ENCODE results near the gene ZNF385C. TPM values are rescaled to one million over a fixed set of nuclear protein-coding genes. Genes with fewer than 3 reads are reported as not detected.

The ZNF385C gene
- total RNA-seq, 1 experiment from 2014 or later: 2.8 TPM

DNA sequence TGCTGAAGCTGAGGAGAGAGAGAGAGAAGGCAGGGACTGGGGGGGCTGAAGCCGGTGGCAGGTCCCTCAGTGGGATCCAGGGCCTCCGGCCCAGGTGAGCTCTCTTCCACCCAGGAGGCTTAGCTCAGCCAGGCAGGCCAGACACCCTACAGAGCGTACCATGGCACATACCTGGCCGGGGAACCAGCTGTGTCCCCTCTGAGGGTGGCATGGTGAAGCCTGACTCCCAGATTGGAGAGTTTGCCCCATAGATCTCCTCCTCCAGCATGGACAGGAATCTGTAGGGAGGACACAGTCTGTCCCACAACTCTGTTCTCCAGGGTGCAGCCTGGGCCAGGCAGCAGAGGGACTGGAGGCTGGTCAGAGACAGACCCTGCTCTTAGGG lies 19.8 kb upstream of the ZNF385C start:
- Histone ChIP-seq H3K79me1 (ENCODE audit: insufficient read depth, low read depth, low read length, poor library complexity, severe bottlenecking) (no peaks in the 10 kb centered on the region), H2BK20ac (ENCODE audit: low read depth, low read length, poor library complexity, severe bottlenecking) (no peak overlapping the region), H4K5ac (ENCODE audit: insufficient read length, low read depth, low read length) (no peak overlapping the region), H2AK5ac (ENCODE audit: insufficient read length, low read length) (no peak overlapping the region), H3K23ac (ENCODE audit: insufficient read length, low read depth, low read length) (no peak overlapping the region), H3K18ac (ENCODE audit: insufficient read length, low read depth, low read length) (no peak overlapping the region), H2BK5ac (ENCODE audit: insufficient read length, low read length) (no peak overlapping the region), H3K79me2 (ENCODE audit: insufficient read depth, low read length) (no peaks in the 10 kb centered on the region), H3K14ac (ENCODE audit: insufficient read depth, low read length) (no peak overlapping the region), H2BK12ac (ENCODE audit: insufficient read length, low read depth, low read length) (no peak overlapping the region), H3K23me2 (ENCODE audit: insufficient read length, low read depth, low read length, poor library complexity, severe bottlenecking) (no peaks in the 10 kb centered on the region), H3K27ac (ENCODE audit: insufficient read length, low read depth, low read length) (no peak overlapping the region), H3K4me2 (ENCODE audit: insufficient read depth, insufficient read length, low read length) (no peak overlapping the region), H2AFZ (ENCODE audit: low read length) (no peak overlapping the region), H4K91ac (ENCODE audit: insufficient read length, low read depth, low read length) (no peak overlapping the region), H3K4ac (ENCODE audit: low read depth, low read length) (no peak overlapping the region), H3K4me1 (ENCODE audit: insufficient read depth, low read length) (no peaks in the 10 kb centered on the region), H4K20me1 (ENCODE audit: control insufficient read depth, insufficient read depth, insufficient read length) (no peaks in the 10 kb centered on the region), H3K56ac (ENCODE audit: insufficient read length, low read depth, low read length) (no peak overlapping the region), H4K8ac (replicated peaks; ENCODE audit: insufficient read length, low read depth, low read length) (no peak overlapping the region), H3K9me3 (ENCODE audit: control insufficient read depth, low read depth, low read length) (no peaks in the 10 kb centered on the region), H2BK15ac (ENCODE audit: low read depth, low read length) (no peak overlapping the region), H3K27me3 (ENCODE audit: insufficient read depth, low read length) (no peaks in the 10 kb centered on the region), H2BK120ac (ENCODE audit: low read depth, low read length, poor library complexity, severe bottlenecking) (no peak overlapping the region), H3T11ph (ENCODE audit: low read length) (no peak overlapping the region), H3K9ac (ENCODE audit: extremely low read depth, insufficient read length, low read length) (no peak overlapping the region)
- Mint-ChIP-seq H3K4me3 (peak overlapping the region in 1 of 2 experiments; percentile 28; a peak in 1 of 5 replicates), H3K9me3 (no peaks in the 10 kb centered on the region), H3K27me3 (ENCODE audit: low read depth) (no peaks in the 10 kb centered on the region), H3K36me3 (ENCODE audit: insufficient read depth in 1 of 3, low read depth in 3 of 3) (peaks cover 11 to 61% (median 44%) of the 10 kb centered on the region in 3 experiments; a peak in 6 of 7 replicates), H3K27ac (no peak overlapping the region), H3K4me1 (peaks cover 20 to 30% of the 10 kb centered on the region in 2 experiments)
- TF ChIP-seq, protein P1, sequence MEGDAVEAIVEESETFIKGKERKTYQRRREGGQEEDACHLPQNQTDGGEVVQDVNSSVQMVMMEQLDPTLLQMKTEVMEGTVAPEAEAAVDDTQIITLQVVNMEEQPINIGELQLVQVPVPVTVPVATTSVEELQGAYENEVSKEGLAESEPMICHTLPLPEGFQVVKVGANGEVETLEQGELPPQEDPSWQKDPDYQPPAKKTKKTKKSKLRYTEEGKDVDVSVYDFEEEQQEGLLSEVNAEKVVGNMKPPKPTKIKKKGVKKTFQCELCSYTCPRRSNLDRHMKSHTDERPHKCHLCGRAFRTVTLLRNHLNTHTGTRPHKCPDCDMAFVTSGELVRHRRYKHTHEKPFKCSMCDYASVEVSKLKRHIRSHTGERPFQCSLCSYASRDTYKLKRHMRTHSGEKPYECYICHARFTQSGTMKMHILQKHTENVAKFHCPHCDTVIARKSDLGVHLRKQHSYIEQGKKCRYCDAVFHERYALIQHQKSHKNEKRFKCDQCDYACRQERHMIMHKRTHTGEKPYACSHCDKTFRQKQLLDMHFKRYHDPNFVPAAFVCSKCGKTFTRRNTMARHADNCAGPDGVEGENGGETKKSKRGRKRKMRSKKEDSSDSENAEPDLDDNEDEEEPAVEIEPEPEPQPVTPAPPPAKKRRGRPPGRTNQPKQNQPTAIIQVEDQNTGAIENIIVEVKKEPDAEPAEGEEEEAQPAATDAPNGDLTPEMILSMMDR (conservative IDR thresholded peaks at IDR 0.05): no peak
- WGBS (ENCODE audit: extremely low coverage, insufficient read length, low lambda C conversion rate): no CpG with 5 or more reads among the region's 4 CpGs
- no peak for DNase-seq

All from H9 (cell line).